IMR-90 (cell line): ENCODE results near the gene FYCO1. TPM values are rescaled to one million over a fixed set of nuclear protein-coding genes. Genes with fewer than 3 reads are reported as not detected.

Experiments used
- MAFK ChIP-seq: IDR thresholded peaks from 2 replicates; pipeline ENCODE4 v1.6.1; 2012; ENCODE audit warnings: low read depth, low read length, improper control_type of control experiment
- NFE2L2 ChIP-seq: fragments of 150-350 bp; IDR thresholded peaks from 2 replicates; pipeline ENCODE4 v1.6.1; 2016; ENCODE audit warnings: low read depth, mild to moderate bottlenecking, low read length
- RFX5 ChIP-seq: IDR thresholded peaks from 2 replicates; pipeline ENCODE4 v1.8.0; 2012; ENCODE audit warnings: low read depth, mild to moderate bottlenecking, low read length, moderate library complexity
- polyA plus RNA-seq, 3 experiments: library from polyadenylated mRNA; depleted of rRNA; stranded (reverse); fragments of >200 nt; gene quantifications; 2 replicates each; pipeline ENCODE4 v1.2.3, GENCODE V29; 2012; ENCODE audit warnings: low replicate concordance in 1 of 3
- total RNA-seq: library from RNA; depleted of rRNA; stranded (reverse); fragments of >200 nt; gene quantifications from 2 replicates; pipeline ENCODE4 v1.2.3, GENCODE V29; 2012

The FYCO1 gene
- total and polyA plus RNA-seq, 2 of the 4 experiments (the other 2 are of a cell fraction): 13.7 to 20.1 TPM

GRCh38 chr3:45987368-45988291, 8.0 kb downstream of the FYCO1 start (continued):
- no peak for TF ChIP-seq NFE2L2
- no peak for TF ChIP-seq RFX5
- no peak for TF ChIP-seq MAFK
